Measurements from ENCODE around the gene AOPEP.

DNA sequence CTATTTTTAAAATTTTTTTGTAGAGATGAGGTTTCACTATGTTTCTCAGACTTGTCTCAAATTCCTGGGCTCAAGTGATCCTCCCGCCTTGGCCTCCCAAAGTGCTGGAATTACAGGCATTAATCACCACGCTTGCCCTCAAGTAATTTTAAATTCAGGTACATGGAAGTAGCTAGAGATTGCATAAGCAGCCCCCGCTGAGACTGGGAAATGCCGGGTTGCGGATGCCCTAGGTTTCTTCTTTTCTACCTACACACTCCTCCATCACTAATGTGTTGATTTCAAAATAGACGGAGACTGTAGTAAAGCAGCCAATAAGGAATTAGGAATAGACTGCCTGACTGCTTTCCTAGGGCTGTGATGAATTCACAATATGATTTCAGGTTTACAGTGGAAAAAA is 388.6 kb downstream of the AOPEP start:
- TF ChIP-seq, protein P1, sequence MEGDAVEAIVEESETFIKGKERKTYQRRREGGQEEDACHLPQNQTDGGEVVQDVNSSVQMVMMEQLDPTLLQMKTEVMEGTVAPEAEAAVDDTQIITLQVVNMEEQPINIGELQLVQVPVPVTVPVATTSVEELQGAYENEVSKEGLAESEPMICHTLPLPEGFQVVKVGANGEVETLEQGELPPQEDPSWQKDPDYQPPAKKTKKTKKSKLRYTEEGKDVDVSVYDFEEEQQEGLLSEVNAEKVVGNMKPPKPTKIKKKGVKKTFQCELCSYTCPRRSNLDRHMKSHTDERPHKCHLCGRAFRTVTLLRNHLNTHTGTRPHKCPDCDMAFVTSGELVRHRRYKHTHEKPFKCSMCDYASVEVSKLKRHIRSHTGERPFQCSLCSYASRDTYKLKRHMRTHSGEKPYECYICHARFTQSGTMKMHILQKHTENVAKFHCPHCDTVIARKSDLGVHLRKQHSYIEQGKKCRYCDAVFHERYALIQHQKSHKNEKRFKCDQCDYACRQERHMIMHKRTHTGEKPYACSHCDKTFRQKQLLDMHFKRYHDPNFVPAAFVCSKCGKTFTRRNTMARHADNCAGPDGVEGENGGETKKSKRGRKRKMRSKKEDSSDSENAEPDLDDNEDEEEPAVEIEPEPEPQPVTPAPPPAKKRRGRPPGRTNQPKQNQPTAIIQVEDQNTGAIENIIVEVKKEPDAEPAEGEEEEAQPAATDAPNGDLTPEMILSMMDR (IDR thresholded peaks at IDR 0.05; ENCODE audit: extremely low read depth in 1 of 2, insufficient read depth in 1 of 2, low read depth in 1 of 2, low read length in 2 of 2), result no peak
- no peak for TF ChIP-seq JUN (IDR thresholded peaks at IDR 0.05; ENCODE audit: borderline replicate concordance, insufficient read depth, insufficient read length, low read depth)

Measured in endothelial cell of umbilical vein (primary cell).